WTC11 (cell line): ENCODE data around the gene TBC1D22B. TPM values are rescaled to one million over a fixed set of nuclear protein-coding genes. Genes with fewer than 3 reads are reported as not detected.

Experiments
- ATAC-seq: fragments of 200-7000 bp; cut with Tn5 transposase; 2 replicates; pipeline ENCODE4 v1.10.0; 2021; ENCODE audit warnings: mild to moderate bottlenecking, moderate library complexity
- CTCF ChIA-PET: fragments of 300-600 bp; sonication (Branson Sonifier 250); formaldehyde crosslinking; loops from one replicate; lab custom pipeline; 2021; ENCODE audit warnings: antibody characterized with exemption; lab: Charles Lee
- POLR2A ChIA-PET: fragments of 350-600 bp; sonication (Branson Sonifier 250); formaldehyde crosslinking; loops from one replicate; lab custom pipeline; 2021; ENCODE audit warnings: antibody characterized with exemption; lab: Charles Lee
- DNase-seq: peaks from one replicate; pipeline ENCODE4 v3.0.0; 2021; ENCODE audit warnings: low spot score
- H3K27ac Mint-ChIP-seq: 2 replicates; pipeline ENCODE4 v1.8.0; 2021; ENCODE audit warnings: mixed read lengths
- H3K27me3 Mint-ChIP-seq: 2 replicates; pipeline ENCODE4 v1.8.0; 2021; ENCODE audit warnings: low read depth, mild to moderate bottlenecking, moderate library complexity, mixed read lengths
- H3K36me3 Mint-ChIP-seq: 2 replicates; pipeline ENCODE4 v1.8.0; 2021; ENCODE audit warnings: mixed read lengths
- H3K4me1 Mint-ChIP-seq: 2 replicates; pipeline ENCODE4 v1.8.0; 2022; ENCODE audit warnings: mixed read lengths
- H3K4me3 Mint-ChIP-seq: 2 replicates; pipeline ENCODE4 v1.8.0; 2021; ENCODE audit warnings: mild to moderate bottlenecking, moderate library complexity, mixed read lengths
- H3K9me3 Mint-ChIP-seq: 2 replicates; pipeline ENCODE4 v1.8.0; 2021; ENCODE audit warnings: mixed read lengths
- ARID4B ChIP-seq: sonication (generic); formaldehyde crosslinking; IDR thresholded peaks from 2 replicates; pipeline ENCODE4 v1.8.0; 2023; ENCODE audit warnings: missing genetic modification reagents, mild to moderate bottlenecking, borderline replicate concordance
- ATF2 ChIP-seq: sonication (generic); formaldehyde crosslinking; IDR thresholded peaks from 2 replicates; pipeline ENCODE4 v1.8.1; 2022; ENCODE audit warnings: low read depth, missing genetic modification reagents, borderline replicate concordance
- CBFB ChIP-seq: sonication (generic); formaldehyde crosslinking; IDR thresholded peaks from 2 replicates; pipeline ENCODE4 v1.8.1; 2022; ENCODE audit warnings: mild to moderate bottlenecking, low read depth, missing genetic modification reagents
- CREM ChIP-seq: sonication (generic); formaldehyde crosslinking; IDR thresholded peaks from 2 replicates; pipeline ENCODE4 v1.8.1; 2022; ENCODE audit warnings: mild to moderate bottlenecking, missing genetic modification reagents, moderate library complexity
- CTCF ChIP-seq: fragments of 200-600 bp; IDR thresholded peaks from 2 replicates; pipeline ENCODE4 v1.8.0; 2022; ENCODE audit warnings: antibody characterized with exemption
- ELF4 ChIP-seq: sonication (generic); formaldehyde crosslinking; IDR thresholded peaks from 2 replicates; pipeline ENCODE4 v1.8.1; 2022; ENCODE audit warnings: low read depth, mild to moderate bottlenecking, moderate library complexity, missing genetic modification reagents
- ESRRA ChIP-seq: sonication (generic); formaldehyde crosslinking; IDR thresholded peaks from 2 replicates; pipeline ENCODE4 v1.8.1; 2022; ENCODE audit warnings: mild to moderate bottlenecking, missing genetic modification reagents, borderline replicate concordance
- FOXP4 ChIP-seq: sonication (generic); formaldehyde crosslinking; IDR thresholded peaks from 2 replicates; pipeline ENCODE4 v1.8.0; 2022; ENCODE audit warnings: mild to moderate bottlenecking, missing genetic modification reagents
- GRHL2 ChIP-seq: fragments of 250-450 bp; sonication (Bioruptor Pico); IDR thresholded peaks from 2 replicates; pipeline ENCODE4 v1.8.0; 2022; ENCODE audit warnings: mild to moderate bottlenecking, moderate library complexity; ENCODE audit not compliant: insufficient replicate concordance, severe bottlenecking
- NFYB ChIP-seq: sonication (generic); formaldehyde crosslinking; conservative IDR thresholded peaks from 2 replicates; pipeline ENCODE4 v1.8.0; 2022; ENCODE audit warnings: low read depth, missing genetic modification reagents
- NR1H2 ChIP-seq: sonication (generic); formaldehyde crosslinking; IDR thresholded peaks from 2 replicates; pipeline ENCODE4 v1.9.0; 2021; ENCODE audit warnings: mild to moderate bottlenecking, moderate library complexity, missing genetic modification reagents
- OVOL2 ChIP-seq: fragments of 250-450 bp; sonication (Bioruptor Pico); IDR thresholded peaks from 2 replicates; pipeline ENCODE4 v1.9.0; 2021; ENCODE audit warnings: mild to moderate bottlenecking, borderline replicate concordance
- RELA ChIP-seq: sonication (generic); formaldehyde crosslinking; IDR thresholded peaks from 2 replicates; pipeline ENCODE4 v1.8.1; 2022; ENCODE audit warnings: missing genetic modification reagents, mild to moderate bottlenecking, borderline replicate concordance
- SP1 ChIP-seq: sonication (generic); formaldehyde crosslinking; conservative IDR thresholded peaks from 2 replicates; pipeline ENCODE4 v1.8.1; 2022; ENCODE audit warnings: missing genetic modification reagents
- TEAD1 ChIP-seq: sonication (generic); formaldehyde crosslinking; IDR thresholded peaks from 2 replicates; pipeline ENCODE4 v1.8.0; 2022; ENCODE audit warnings: mild to moderate bottlenecking, missing genetic modification reagents
- total RNA-seq: library from RNA; stranded (reverse); gene quantifications from 3 replicates; pipeline ENCODE4 v1.2.3, GENCODE V29; 2021
- TF ChIP-seq, protein P1 (sequence below): sonication (generic); formaldehyde crosslinking; IDR thresholded peaks from 2 replicates; pipeline ENCODE4 v1.8.0; 2022; ENCODE audit warnings: mild to moderate bottlenecking, missing genetic modification reagents
- TF ChIP-seq, protein P2 (sequence below): sonication (generic); formaldehyde crosslinking; conservative IDR thresholded peaks from 2 replicates; pipeline ENCODE4 v1.8.1; 2022; ENCODE audit warnings: mild to moderate bottlenecking, missing genetic modification reagents
- TF ChIP-seq, protein P3 (sequence below): sonication (generic); formaldehyde crosslinking; IDR thresholded peaks from 2 replicates; pipeline ENCODE4 v1.8.0; 2023; ENCODE audit warnings: missing genetic modification reagents
- TF ChIP-seq, protein P4 (sequence below): fragments of 250-450 bp; sonication (Bioruptor Pico); IDR thresholded peaks from 2 replicates; pipeline ENCODE4 v1.9.0; 2021; ENCODE audit warnings: mild to moderate bottlenecking

Gene TBC1D22B
- total RNA-seq, 1 experiment from 2014 or later: 16.4 TPM

DNA sequence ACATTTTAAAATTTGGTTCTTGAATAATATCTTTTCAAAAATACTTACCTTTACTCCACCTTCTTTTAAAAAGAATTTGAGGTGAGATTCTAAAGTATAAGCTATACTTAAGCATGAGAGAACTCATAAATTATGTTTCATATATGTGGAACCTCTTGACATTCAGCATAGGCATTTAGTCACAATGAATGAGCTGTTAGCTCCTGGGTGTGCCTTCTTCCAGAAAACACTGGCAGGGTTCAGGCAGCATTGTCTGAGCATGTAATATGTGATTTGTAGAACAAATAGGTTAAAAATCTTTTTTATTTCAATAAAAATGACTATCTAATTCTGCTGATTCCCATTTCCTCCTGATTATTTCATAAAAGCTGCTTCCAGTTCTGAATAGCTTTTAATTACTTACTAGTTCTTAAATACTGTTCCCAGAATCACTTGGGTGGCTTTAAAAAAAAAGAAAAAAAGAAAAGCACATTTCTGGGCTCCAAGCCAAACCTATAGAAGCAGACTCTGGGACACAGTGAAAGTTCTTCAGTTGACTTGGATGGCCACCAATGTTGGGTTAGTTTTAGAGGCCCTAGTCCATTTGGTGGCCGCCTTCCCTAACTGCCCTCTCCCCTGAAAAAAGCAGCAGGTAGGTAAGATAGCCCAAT is 116.4 kb downstream of the TBC1D22B start:
- no peak for TF ChIP-seq TEAD1 (CRISPR knock-in tag)
- no peak for TF ChIP-seq ELF4 (CRISPR knock-in tag)
- TF ChIP-seq, protein P1, sequence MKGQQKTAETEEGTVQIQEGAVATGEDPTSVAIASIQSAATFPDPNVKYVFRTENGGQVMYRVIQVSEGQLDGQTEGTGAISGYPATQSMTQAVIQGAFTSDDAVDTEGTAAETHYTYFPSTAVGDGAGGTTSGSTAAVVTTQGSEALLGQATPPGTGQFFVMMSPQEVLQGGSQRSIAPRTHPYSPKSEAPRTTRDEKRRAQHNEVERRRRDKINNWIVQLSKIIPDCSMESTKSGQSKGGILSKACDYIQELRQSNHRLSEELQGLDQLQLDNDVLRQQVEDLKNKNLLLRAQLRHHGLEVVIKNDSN: no peak
- TF ChIP-seq RELA (CRISPR knock-in tag): no peak
- no peak for TF ChIP-seq CTCF
- no peak for TF ChIP-seq ESRRA
- no peak for TF ChIP-seq GRHL2 (CRISPR knock-in tag)
- no peak for TF ChIP-seq CREM (CRISPR knock-in tag)
- TF ChIP-seq NR1H2 (CRISPR knock-in tag): no peak
- TF ChIP-seq CBFB: no peak
- no peak for TF ChIP-seq ARID4B (CRISPR knock-in tag)
- no peak for TF ChIP-seq OVOL2 (CRISPR knock-in tag)
- no peak for TF ChIP-seq SP1 (CRISPR knock-in tag)
- TF ChIP-seq ATF2 (CRISPR knock-in tag): no peak
- ChIA-PET CTCF (no interaction called here), POLR2A (interaction anchor here (0.6 kb wide), 1 partner anchor 11 kb away, joined by 3 read pairs; no protein-coding TSS in a partner anchor)
- H3K4me3 Mint-ChIP-seq: no peak overlapping the region
- no peak for DNase-seq
- H3K4me1 Mint-ChIP-seq: no peaks in the 10 kb centered on the region
- H3K9me3 Mint-ChIP-seq: no peaks in the 10 kb centered on the region
- H3K27ac Mint-ChIP-seq: no peak overlapping the region
- H3K27me3 Mint-ChIP-seq: no peaks in the 10 kb centered on the region
- H3K36me3 Mint-ChIP-seq: peaks cover 37% of the 10 kb centered on the region
- no peak for ATAC-seq

- Mint-ChIP-seq H3K36me3 (peaks cover 32% of the 10 kb centered on the region), H3K27ac (no peak overlapping the region), H3K9me3 (no peaks in the 10 kb centered on the region), H3K27me3 (no peaks in the 10 kb centered on the region), H3K4me3 (no peak overlapping the region), H3K4me1 (no peaks in the 10 kb centered on the region)
- DNase-seq (no peak), ATAC-seq (no peak)
- CTCF ChIA-PET: no interaction called here
- POLR2A ChIA-PET: no interaction called here
- TF ChIP-seq FOXP4 (CRISPR knock-in tag) (no peak), NFYB (CRISPR knock-in tag) (no peak)
- TF ChIP-seq, protein P2, sequence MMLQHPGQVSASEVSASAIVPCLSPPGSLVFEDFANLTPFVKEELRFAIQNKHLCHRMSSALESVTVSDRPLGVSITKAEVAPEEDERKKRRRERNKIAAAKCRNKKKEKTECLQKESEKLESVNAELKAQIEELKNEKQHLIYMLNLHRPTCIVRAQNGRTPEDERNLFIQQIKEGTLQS (CRISPR knock-in tag): no peak
- TF ChIP-seq, protein P3, sequence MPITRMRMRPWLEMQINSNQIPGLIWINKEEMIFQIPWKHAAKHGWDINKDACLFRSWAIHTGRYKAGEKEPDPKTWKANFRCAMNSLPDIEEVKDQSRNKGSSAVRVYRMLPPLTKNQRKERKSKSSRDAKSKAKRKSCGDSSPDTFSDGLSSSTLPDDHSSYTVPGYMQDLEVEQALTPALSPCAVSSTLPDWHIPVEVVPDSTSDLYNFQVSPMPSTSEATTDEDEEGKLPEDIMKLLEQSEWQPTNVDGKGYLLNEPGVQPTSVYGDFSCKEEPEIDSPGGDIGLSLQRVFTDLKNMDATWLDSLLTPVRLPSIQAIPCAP: no peak
- TF ChIP-seq, protein P4, sequence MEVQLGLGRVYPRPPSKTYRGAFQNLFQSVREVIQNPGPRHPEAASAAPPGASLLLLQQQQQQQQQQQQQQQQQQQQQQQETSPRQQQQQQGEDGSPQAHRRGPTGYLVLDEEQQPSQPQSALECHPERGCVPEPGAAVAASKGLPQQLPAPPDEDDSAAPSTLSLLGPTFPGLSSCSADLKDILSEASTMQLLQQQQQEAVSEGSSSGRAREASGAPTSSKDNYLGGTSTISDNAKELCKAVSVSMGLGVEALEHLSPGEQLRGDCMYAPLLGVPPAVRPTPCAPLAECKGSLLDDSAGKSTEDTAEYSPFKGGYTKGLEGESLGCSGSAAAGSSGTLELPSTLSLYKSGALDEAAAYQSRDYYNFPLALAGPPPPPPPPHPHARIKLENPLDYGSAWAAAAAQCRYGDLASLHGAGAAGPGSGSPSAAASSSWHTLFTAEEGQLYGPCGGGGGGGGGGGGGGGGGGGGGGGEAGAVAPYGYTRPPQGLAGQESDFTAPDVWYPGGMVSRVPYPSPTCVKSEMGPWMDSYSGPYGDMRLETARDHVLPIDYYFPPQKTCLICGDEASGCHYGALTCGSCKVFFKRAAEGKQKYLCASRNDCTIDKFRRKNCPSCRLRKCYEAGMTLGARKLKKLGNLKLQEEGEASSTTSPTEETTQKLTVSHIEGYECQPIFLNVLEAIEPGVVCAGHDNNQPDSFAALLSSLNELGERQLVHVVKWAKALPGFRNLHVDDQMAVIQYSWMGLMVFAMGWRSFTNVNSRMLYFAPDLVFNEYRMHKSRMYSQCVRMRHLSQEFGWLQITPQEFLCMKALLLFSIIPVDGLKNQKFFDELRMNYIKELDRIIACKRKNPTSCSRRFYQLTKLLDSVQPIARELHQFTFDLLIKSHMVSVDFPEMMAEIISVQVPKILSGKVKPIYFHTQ (CRISPR knock-in tag): no peak
Measured at GRCh38 chr6:37375376-37375775, 117.8 kb downstream of the TBC1D22B start.
